Neural cell (in vitro differentiated cells): ENCODE measurements around the gene SP7. TPM values are rescaled to one million over a fixed set of nuclear protein-coding genes. Genes with fewer than 3 reads are reported as not detected.

Experiments
- H2AFZ ChIP-seq: fragments of 200-600, 300-800 bp; sonication (generic), shearing (Covaris generic); 2 replicates; pipeline ENCODE4 v1.6.0; 2014; ENCODE audit warnings: low read depth, mild to moderate bottlenecking, antibody characterized with exemption, low read length, moderate library complexity
- H3F3A ChIP-seq: fragments of 200-600 bp; shearing (Covaris generic); 2 replicates; pipeline ENCODE4 v1.6.1; 2016; ENCODE audit warnings: mild to moderate bottlenecking, moderate library complexity, mixed read lengths, antibody characterized with exemption, low read length; ENCODE audit not compliant: insufficient read depth, poor library complexity, severe bottlenecking
- H3K27ac ChIP-seq: fragments of 200-600, 300-800 bp; sonication (generic), shearing (Covaris generic); 2 replicates; pipeline ENCODE4 v1.5.1; 2014; ENCODE audit warnings: mild to moderate bottlenecking, low read length, moderate library complexity
- H3K27me3 ChIP-seq: fragments of 300-800, 200-600 bp; sonication (generic), shearing (Covaris generic); 2 replicates; pipeline ENCODE4 v1.6.0; 2014; ENCODE audit warnings: mild to moderate bottlenecking, low read depth, low read length, moderate library complexity; ENCODE audit not compliant: insufficient read depth
- H3K36me3 ChIP-seq: fragments of 300-800, 200-600 bp; sonication (generic), shearing (Covaris generic); 2 replicates; pipeline ENCODE4 v1.5.1; 2014; ENCODE audit warnings: mild to moderate bottlenecking, antibody characterized with exemption, low read length, moderate library complexity; ENCODE audit not compliant: insufficient read depth
- H3K4me2 ChIP-seq: fragments of 300-800, 200-600 bp; sonication (generic), shearing (Covaris generic); 2 replicates; pipeline ENCODE4 v1.6.0; 2014; ENCODE audit warnings: mild to moderate bottlenecking, low read length
- H3K4me3 ChIP-seq: fragments of 300-800, 200-600 bp; sonication (generic), shearing (Covaris generic); 2 replicates; pipeline ENCODE4 v1.5.1; 2014; ENCODE audit warnings: mild to moderate bottlenecking, low read length, moderate library complexity
- H3K79me2 ChIP-seq: fragments of 200-600 bp; shearing (Covaris generic); replicated peaks from 2 replicates; pipeline ENCODE4 v1.6.0; 2014; ENCODE audit warnings: mild to moderate bottlenecking, low read length, moderate library complexity; ENCODE audit not compliant: insufficient read depth
- H3K9ac ChIP-seq: fragments of 300-800, 200-600 bp; sonication (generic), shearing (Covaris generic); 2 replicates; pipeline ENCODE4 v1.6.1; 2016; ENCODE audit warnings: mild to moderate bottlenecking, low read length, mixed read lengths
- H3K9me2 ChIP-seq: fragments of 200-600 bp; shearing (Covaris generic); 2 replicates; pipeline ENCODE4 v1.6.1; 2016; ENCODE audit warnings: mild to moderate bottlenecking, low read length, mixed read lengths; ENCODE audit not compliant: insufficient read depth
- H3K9me3 ChIP-seq: fragments of 200-600, 300-800 bp; sonication (generic), shearing (Covaris generic); 2 replicates; pipeline ENCODE4 v1.6.1; 2016; ENCODE audit warnings: mild to moderate bottlenecking, mixed run types, low read length, moderate library complexity, mixed read lengths
- H4K20me1 ChIP-seq: fragments of 200-600 bp; shearing (Covaris generic); 2 replicates; pipeline ENCODE4 v1.6.1; 2016; ENCODE audit warnings: mild to moderate bottlenecking, mixed run types; ENCODE audit not compliant: insufficient read depth
- CTCF ChIP-seq: fragments of 450-650 bp; IDR thresholded peaks from 2 replicates; pipeline ENCODE4 v1.5.1; 2014; ENCODE audit warnings: antibody characterized with exemption, mild to moderate bottlenecking, moderate library complexity; ENCODE audit not compliant: poor library complexity, severe bottlenecking
- EP300 ChIP-seq: fragments of 450-650 bp; conservative IDR thresholded peaks from 2 replicates; pipeline ENCODE4 v1.6.1; 2014; ENCODE audit warnings: antibody characterized with exemption, mild to moderate bottlenecking, moderate library complexity; ENCODE audit not compliant: poor library complexity, severe bottlenecking
- EZH2 ChIP-seq: fragments of 200-600, 300-800 bp; shearing (Covaris generic), sonication (generic); IDR thresholded peaks from 2 replicates; pipeline ENCODE4 v1.6.1; 2014; ENCODE audit warnings: antibody characterized with exemption, low read length, borderline replicate concordance, mild to moderate bottlenecking; ENCODE audit not compliant: insufficient read depth, poor library complexity, severe bottlenecking
- MXI1 ChIP-seq: fragments of 450-650 bp; conservative IDR thresholded peaks from 2 replicates; pipeline ENCODE4 v1.6.1; 2014; ENCODE audit warnings: antibody characterized with exemption, mild to moderate bottlenecking; ENCODE audit not compliant: poor library complexity, severe bottlenecking
- POLR2AphosphoS5 ChIP-seq: IDR thresholded peaks from 2 replicates; pipeline ENCODE4 v1.6.1; 2012
- RAD21 ChIP-seq: fragments of 450-650 bp; conservative IDR thresholded peaks from 2 replicates; pipeline ENCODE4 v1.6.1; 2014; ENCODE audit warnings: antibody characterized with exemption, mild to moderate bottlenecking, moderate library complexity
- REST ChIP-seq: IDR thresholded peaks from 2 replicates; pipeline ENCODE4 v1.6.1; 2012; ENCODE audit warnings: borderline replicate concordance
- SMC3 ChIP-seq: fragments of 450-650 bp; conservative IDR thresholded peaks from 2 replicates; pipeline ENCODE4 v1.6.1; 2014; ENCODE audit warnings: antibody characterized with exemption, mild to moderate bottlenecking, moderate library complexity; ENCODE audit not compliant: poor library complexity
- TAF1 ChIP-seq: IDR thresholded peaks from 2 replicates; pipeline ENCODE4 v1.6.1; 2012; ENCODE audit warnings: low read depth
- polyA plus RNA-seq: library from polyadenylated mRNA; depleted of rRNA; stranded (reverse); fragments of >200 nt; gene quantifications from 2 replicates; pipeline ENCODE4 v1.2.3, GENCODE V29; 2014

The SP7 gene
- polyA plus RNA-seq, 1 donor from 2014 or later = not detected

GRCh38 chr12:53300187-53300586, 36.0 kb downstream of the SP7 start:
- Histone ChIP-seq H3K4me3 (peak overlapping the region; percentile 94), H3K36me3 (no peaks in the 10 kb centered on the region), H2AFZ (peak overlapping the region; percentile 84), H3K27me3 (no peaks in the 10 kb centered on the region), H3K9me2 (no peaks in the 10 kb centered on the region), H3K9ac (peak overlapping the region; percentile 78), H4K20me1 (no peaks in the 10 kb centered on the region), H3K79me2 (peaks cover 33% of the 10 kb centered on the region), H3F3A (no peaks in the 10 kb centered on the region), H3K4me2 (peak overlapping the region; percentile 79), H3K27ac (peak overlapping the region; percentile 77), H3K9me3 (no peaks in the 10 kb centered on the region)
- TF ChIP-seq EZH2 = no peak
- no peak for TF ChIP-seq RAD21
- no peak for TF ChIP-seq TAF1
- TF ChIP-seq POLR2AphosphoS5 = no peak
- TF ChIP-seq EP300 = no peak
- TF ChIP-seq REST = no peak

GRCh38 chr12:53299454-53300180, 36.5 kb downstream of the SP7 start, which contains the start of gene MYG1:
Gene MYG1 (plus strand): TSS chr12:53299695. CDS start chr12:53299738, 43 bp downstream.
- Histone ChIP-seq H3K79me2 (peaks cover 33% of the 10 kb centered on the region), H3K36me3 (no peaks in the 10 kb centered on the region), H2AFZ (peak within 1 kb of the TSS; percentile 84), H3F3A (no peaks in the 10 kb centered on the region), H3K27me3 (no peaks in the 10 kb centered on the region), H3K4me3 (peak within 1 kb of the TSS; percentile 94), H3K4me2 (peak within 1 kb of the TSS; percentile 79), H3K27ac (peak within 1 kb of the TSS; percentile 77), H3K9ac (peak within 1 kb of the TSS; percentile 78), H3K9me2 (no peaks in the 10 kb centered on the region), H3K9me3 (no peaks in the 10 kb centered on the region), H4K20me1 (no peaks in the 10 kb centered on the region)
- TF ChIP-seq RAD21 (peak; percentile 54), POLR2AphosphoS5 (peak; percentile 81), TAF1 (no peak), EP300 (peak; percentile 45), EZH2 (no peak), MXI1 (peak; percentile 98), SMC3 (peak; percentile 59), CTCF (peak; percentile 53), REST (peak; percentile 49)
